Measurements from ENCODE around the gene PEAK1. TPM values are rescaled to one million over a fixed set of nuclear protein-coding genes. Genes with fewer than 3 reads are reported as not detected.
"Not testable (repeated sequence)": the region's sequence is repeated elsewhere in the genome, so short reads cannot be mapped to it uniquely, and the experiment has no call there.

Gene PEAK1
- total RNA-seq, 2 experiments from 2014 or later: 29.1 to 33.0 TPM

DNA sequence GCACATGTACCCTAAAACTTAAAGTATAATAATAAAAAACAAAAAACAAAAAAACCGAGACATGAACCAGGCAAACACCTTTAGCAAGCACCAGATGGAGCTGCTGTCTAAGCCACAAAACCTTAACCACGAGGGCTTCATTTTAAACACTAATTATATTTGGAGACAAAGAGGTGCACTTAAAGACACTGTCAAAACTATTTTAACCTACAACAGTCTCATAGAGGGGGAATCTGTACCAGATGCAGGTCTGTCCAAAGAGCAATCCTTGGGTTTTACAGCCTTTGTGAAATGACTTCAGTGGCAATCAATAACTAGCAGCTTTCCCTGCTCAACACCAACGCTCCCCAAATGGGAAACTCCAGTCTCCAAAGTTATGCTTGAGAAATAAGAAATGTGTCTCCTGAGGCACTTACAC, 233.3 kb downstream of the PEAK1 start:
- ATAC-seq (no peak), DNase-seq (peak; percentile 45)
- Mint-ChIP-seq H3K9me3 (ENCODE audit: low read depth) (no peaks in the 10 kb centered on the region), H3K4me3 (no peak overlapping the region), H3K27me3 (no peaks in the 10 kb centered on the region), H3K27ac (no peak overlapping the region), H3K4me1 (peaks cover 47% of the 10 kb centered on the region), H3K36me3 (no peaks in the 10 kb centered on the region)
- CTCF ChIA-PET: interaction anchor here (0.7 to 6.4 kb wide), 19 partner anchors 9 to 447 kb away, joined by 3 to 100 read pairs (median 3); partner anchors contain the start of gene PEAK1

DNA sequence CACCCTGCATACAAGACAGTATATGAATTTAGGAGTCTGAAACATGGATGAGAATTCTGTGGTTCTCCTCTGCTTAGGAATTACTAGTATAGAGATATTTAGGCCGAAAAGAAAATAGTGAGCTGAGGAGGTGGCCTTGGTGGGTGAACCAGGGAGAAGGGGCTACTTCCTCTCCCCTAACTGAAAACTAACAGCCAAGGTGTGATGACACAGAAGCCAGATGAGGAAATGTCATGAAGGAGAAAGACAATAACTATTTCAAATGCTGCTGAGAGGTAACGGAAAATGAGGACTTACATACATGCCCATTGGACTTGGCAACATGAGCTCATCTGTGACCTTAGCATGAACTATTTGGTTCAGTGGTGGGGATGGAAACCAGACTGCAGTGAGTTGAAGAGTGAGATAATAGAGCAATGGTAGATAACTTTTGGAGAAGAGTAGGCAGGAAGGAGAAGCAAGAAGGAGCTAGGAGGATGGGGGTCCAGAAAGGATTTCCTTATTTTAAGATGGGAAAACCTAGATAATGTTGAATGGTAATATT, 234.6 kb downstream of the PEAK1 start:
- DNase-seq (no peak), ATAC-seq (no peak)
- no peaks in the 10 kb centered on the region for H3K27me3 Mint-ChIP-seq
- CTCF ChIA-PET: interaction anchor here (5.3 to 6.4 kb wide), 3 partner anchors 67 to 359 kb away, joined by 26 to 100 read pairs (median 71); no protein-coding TSS in a partner anchor
- H3K27ac Mint-ChIP-seq: no peak overlapping the region
- peaks cover 4% of the 10 kb centered on the region for H3K36me3 Mint-ChIP-seq
- H3K4me1 Mint-ChIP-seq: peaks cover 60% of the 10 kb centered on the region
- no peaks in the 10 kb centered on the region for H3K9me3 Mint-ChIP-seq (ENCODE audit: low read depth)
- H3K4me3 Mint-ChIP-seq: no peak overlapping the region

DNA sequence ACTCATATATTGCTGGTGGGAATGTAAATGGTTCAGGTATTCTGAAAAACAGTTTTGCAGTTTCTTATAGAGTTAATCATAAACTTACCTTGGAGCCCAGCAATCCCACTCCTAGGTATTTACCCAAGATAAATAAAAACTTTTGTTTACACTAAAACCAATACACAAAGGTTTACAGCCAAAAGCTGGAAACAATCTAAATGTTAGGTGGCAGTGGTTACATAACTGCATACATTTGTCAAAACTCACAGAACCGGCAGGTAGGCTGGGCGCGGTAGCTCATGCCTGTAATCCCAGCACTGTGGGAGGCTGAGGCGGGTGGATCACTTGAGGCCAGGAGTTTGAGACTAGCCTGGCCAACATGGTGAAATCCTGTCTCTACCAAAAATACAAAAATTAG, 235.6 kb downstream of the PEAK1 start:
- H3K4me1 Mint-ChIP-seq: peaks cover 67% of the 10 kb centered on the region

DNA sequence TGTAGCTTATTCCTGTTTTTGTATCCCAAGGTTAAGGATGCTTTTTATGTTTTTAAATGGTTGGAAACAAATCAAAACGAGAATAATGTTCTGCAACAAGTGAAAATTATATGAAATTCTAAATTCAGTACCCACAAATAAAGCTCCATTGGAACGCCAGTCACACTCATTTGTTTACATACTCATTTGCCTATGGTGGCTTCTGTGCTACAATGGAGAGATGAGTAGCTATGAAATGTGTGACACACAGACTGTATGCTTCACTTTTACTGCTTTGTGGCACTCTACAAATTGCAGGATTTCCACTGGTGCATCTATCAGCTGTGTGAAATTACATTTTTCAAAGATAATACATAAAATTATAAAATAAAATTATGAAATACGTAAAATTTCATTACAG, 236.8 kb downstream of the PEAK1 start:
- H3K36me3 Mint-ChIP-seq: peaks cover 8% of the 10 kb centered on the region
- no peak for DNase-seq
- no peak overlapping the region for H3K4me3 Mint-ChIP-seq
- ATAC-seq: no peak
- H3K27ac Mint-ChIP-seq: no peak overlapping the region
- H3K9me3 Mint-ChIP-seq (ENCODE audit: low read depth): no peaks in the 10 kb centered on the region
- H3K4me1 Mint-ChIP-seq: peaks cover 70% of the 10 kb centered on the region
- CTCF ChIA-PET: interaction anchor here (1.0 to 3.2 kb wide), 5 partner anchors 58 to 360 kb away, joined by 3 to 20 read pairs (median 3); no protein-coding TSS in a partner anchor
- H3K27me3 Mint-ChIP-seq: no peaks in the 10 kb centered on the region

More for the DNA sequence above, 235.6 kb downstream of the PEAK1 start:
- ATAC-seq; H3K9me3 Mint-ChIP-seq (ENCODE audit: low read depth); H3K27me3 Mint-ChIP-seq; H3K36me3 Mint-ChIP-seq; H3K27ac Mint-ChIP-seq; H3K4me3 Mint-ChIP-seq; DNase-seq: not testable (repeated sequence)
- CTCF ChIA-PET: interaction anchor here (5.3 to 6.4 kb wide), 2 partner anchors 313 to 360 kb away, joined by 71 to 100 read pairs; no protein-coding TSS in a partner anchor

DNA sequence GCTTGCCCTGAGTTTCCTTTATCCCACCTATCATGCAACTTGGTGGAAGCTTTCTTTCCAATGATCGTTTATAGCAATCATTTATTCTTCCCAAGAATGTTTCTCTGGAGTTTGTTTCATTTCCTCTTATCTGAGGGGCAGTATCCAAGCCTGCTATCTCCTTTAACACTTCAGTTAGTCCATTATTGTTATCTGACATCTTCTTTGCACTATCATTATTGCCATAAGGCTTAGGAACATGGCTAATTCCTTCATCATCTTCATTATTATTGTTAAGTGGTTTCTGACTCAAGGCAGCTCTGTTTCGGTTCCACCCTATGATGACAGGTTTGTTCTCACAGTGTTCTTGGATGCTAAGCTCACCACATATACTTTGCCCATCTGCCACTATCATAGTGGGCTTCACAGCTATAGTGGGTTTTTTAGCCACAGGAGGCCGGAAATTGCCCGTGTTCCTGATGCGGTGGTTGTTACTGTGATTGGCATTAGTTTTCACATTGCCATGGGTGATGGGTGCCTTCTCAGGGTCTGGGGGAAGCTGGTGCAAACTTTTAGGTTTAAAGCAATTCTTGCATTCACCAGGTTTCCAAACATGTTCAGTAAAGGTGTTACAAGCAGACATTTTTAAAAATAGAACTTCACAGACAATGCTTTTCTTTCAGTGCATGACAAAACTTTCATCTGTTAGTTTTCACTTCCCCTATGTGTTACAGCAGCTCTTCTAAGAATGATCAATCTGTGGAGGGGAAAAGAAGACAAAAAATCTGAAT, 238.4 kb downstream of the PEAK1 start:
- Mint-ChIP-seq H3K27ac (peak overlapping the region; percentile 89), H3K27me3 (no peaks in the 10 kb centered on the region), H3K36me3 (peaks cover 12% of the 10 kb centered on the region), H3K4me1 (peaks cover 54% of the 10 kb centered on the region), H3K9me3 (ENCODE audit: low read depth) (no peaks in the 10 kb centered on the region), H3K4me3 (peak overlapping the region; percentile 41)
- DNase-seq: peak; percentile 73
- CTCF ChIA-PET: interaction anchor here (0.8 to 3.2 kb wide), 10 partner anchors 21 to 362 kb away, joined by 3 to 20 read pairs (median 6); no protein-coding TSS in a partner anchor
- peak; percentile 70 for ATAC-seq

DNA sequence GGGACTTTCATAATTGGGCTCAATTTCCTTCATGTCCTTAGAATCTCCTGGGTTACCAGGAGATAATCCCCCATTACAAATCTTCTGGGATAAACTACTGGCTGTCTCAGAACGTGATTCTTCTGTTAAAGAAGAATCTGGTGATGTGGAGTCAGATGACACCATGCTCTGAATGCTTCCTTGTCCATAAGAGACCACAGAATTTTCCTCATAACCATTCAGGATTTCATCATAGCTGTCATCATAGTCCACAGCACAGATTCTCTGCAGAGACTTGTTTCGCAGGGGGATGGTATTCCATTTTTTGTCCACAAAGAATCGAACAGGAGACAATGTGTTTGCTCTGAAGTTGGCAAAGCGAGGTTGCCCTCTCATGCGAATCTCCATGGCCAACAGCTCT, 239.1 kb downstream of the PEAK1 start:
- H3K9me3 Mint-ChIP-seq (ENCODE audit: low read depth): no peaks in the 10 kb centered on the region

DNA sequence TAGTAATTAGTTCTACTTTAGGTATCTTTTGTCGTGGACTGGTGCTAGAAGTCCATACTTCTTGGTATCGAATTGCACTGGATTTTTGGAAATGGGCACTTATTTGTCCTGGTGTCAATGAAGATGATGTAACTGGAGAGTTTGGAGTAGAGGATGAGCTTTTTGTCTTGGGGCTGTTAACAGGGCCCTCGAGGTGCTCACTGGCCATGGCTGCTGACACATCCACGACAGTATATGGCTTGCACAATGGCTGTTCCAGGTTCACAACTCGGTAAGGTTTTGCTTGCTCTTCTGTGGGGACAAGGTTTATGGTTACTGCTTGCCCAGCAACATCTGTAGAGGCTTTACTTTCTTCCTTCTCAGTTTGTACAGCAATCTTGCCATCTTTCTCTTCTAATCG, 239.6 kb downstream of the PEAK1 start:
- H3K9me3 Mint-ChIP-seq (ENCODE audit: low read depth): no peaks in the 10 kb centered on the region
- no peak for ATAC-seq
- peak overlapping the region; percentile 27 for H3K4me3 Mint-ChIP-seq
- H3K27ac Mint-ChIP-seq: peak overlapping the region; percentile 92
- no peaks in the 10 kb centered on the region for H3K27me3 Mint-ChIP-seq
- CTCF ChIA-PET: interaction anchor here (1.2 to 3.2 kb wide), 10 partner anchors 19 to 363 kb away, joined by 3 to 20 read pairs (median 4); no protein-coding TSS in a partner anchor
- DNase-seq: no peak
- H3K36me3 Mint-ChIP-seq: peaks cover 15% of the 10 kb centered on the region
- H3K4me1 Mint-ChIP-seq: peaks cover 48% of the 10 kb centered on the region

More for the DNA sequence above, 239.1 kb downstream of the PEAK1 start:
- H3K4me1 Mint-ChIP-seq: peaks cover 52% of the 10 kb centered on the region
- peaks cover 15% of the 10 kb centered on the region for H3K36me3 Mint-ChIP-seq
- DNase-seq (no peak), ATAC-seq (no peak)
- peak overlapping the region; percentile 89 for H3K27ac Mint-ChIP-seq
- CTCF ChIA-PET: interaction anchor here (1.1 to 3.2 kb wide), 7 partner anchors 20 to 363 kb away, joined by 3 to 20 read pairs (median 6); no protein-coding TSS in a partner anchor
- peak overlapping the region; percentile 41 for H3K4me3 Mint-ChIP-seq
- H3K27me3 Mint-ChIP-seq: no peaks in the 10 kb centered on the region

DNA sequence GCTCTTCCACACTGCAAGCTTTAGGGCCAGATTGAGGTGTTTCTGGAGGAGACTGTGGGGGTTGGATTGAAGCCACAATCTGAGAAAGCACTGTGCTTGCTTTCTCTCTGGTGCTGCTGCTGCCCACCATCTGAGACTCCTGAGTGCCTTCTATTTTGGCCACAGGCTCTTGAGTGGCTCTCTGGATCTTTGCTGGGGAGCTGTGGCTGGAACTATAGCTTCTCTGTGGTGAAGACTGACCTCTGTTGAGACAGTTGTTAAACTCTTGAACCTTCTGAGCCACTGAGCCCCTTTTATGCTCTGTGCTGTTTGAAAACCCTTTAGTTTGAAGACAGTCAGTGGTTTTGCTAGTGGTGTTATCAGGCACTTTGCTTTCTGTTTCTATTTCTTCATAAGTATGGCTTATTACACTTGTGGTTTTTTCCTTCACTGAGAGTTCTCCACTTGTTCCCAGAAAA, 240.3 kb downstream of the PEAK1 start:
- peak overlapping the region; percentile 27 for H3K4me3 Mint-ChIP-seq
- H3K27me3 Mint-ChIP-seq: no peaks in the 10 kb centered on the region
- H3K36me3 Mint-ChIP-seq: peaks cover 15% of the 10 kb centered on the region
- CTCF ChIA-PET: interaction anchor here (0.9 to 3.2 kb wide), 14 partner anchors 19 to 364 kb away, joined by 3 to 14 read pairs (median 4); partner anchors contain the start of gene HMG20A
- DNase-seq: peak; percentile 66
- ATAC-seq: peak; percentile 82
- H3K4me1 Mint-ChIP-seq: peaks cover 43% of the 10 kb centered on the region
- H3K27ac Mint-ChIP-seq: peak overlapping the region; percentile 92
- no peaks in the 10 kb centered on the region for H3K9me3 Mint-ChIP-seq (ENCODE audit: low read depth)

DNA sequence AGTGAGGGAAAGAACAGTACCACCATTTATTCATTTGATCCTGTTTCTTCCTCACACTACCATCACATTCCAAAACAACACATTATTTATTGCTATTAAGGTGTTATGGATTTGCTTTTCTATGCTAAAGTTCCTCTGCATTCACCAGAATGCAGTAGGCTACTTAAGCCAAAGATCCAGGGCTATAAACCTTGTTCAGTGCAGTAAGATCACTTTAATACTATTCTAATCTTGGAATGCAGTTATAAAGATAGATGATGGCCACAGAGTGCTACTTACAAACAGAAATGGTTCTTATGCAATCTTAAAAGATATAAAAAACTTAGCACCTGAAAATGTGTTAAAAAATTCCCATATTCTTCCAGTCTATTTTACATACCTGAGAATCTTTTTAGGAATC, 241.5 kb downstream of the PEAK1 start:
- ATAC-seq (no peak), DNase-seq (no peak)
- H3K27ac Mint-ChIP-seq: no peak overlapping the region
- H3K9me3 Mint-ChIP-seq (ENCODE audit: low read depth): no peaks in the 10 kb centered on the region
- CTCF ChIA-PET: interaction anchor here (1.4 to 3.0 kb wide), 5 partner anchors 9 to 365 kb away, joined by 4 to 14 read pairs (median 9); no protein-coding TSS in a partner anchor
- H3K27me3 Mint-ChIP-seq: no peaks in the 10 kb centered on the region
- no peak overlapping the region for H3K4me3 Mint-ChIP-seq
- H3K36me3 Mint-ChIP-seq: peaks cover 15% of the 10 kb centered on the region
- H3K4me1 Mint-ChIP-seq: peaks cover 43% of the 10 kb centered on the region

DNA sequence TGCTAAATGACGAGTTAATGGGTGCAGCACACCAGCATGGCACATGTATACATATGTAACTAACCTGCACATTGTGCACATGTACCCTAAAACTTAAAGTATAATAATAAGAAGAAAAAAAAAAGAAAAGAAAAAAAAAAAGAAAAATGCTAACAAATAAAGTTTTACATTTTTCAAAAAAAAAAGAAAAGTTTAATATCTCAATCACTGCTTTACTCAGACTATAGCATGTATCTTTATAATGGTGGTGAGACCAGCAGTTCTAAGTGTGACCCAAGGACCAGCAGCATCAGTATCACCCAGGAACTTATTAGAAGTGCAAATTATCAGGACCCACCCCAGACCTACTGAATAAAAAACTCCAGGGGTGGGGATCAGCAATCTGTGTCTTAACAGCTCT, 243.8 kb downstream of the PEAK1 start:
- H3K4me3 Mint-ChIP-seq; H3K27me3 Mint-ChIP-seq; ATAC-seq; H3K9me3 Mint-ChIP-seq (ENCODE audit: low read depth); H3K27ac Mint-ChIP-seq; DNase-seq: not testable (repeated sequence)
- CTCF ChIA-PET: interaction anchor here (1.8 to 3.0 kb wide), 2 partner anchors 11 to 367 kb away, joined by 4 to 9 read pairs; no protein-coding TSS in a partner anchor
- Mint-ChIP-seq H3K4me1 (peaks cover 28% of the 10 kb centered on the region), H3K36me3 (peaks cover 14% of the 10 kb centered on the region)

DNA sequence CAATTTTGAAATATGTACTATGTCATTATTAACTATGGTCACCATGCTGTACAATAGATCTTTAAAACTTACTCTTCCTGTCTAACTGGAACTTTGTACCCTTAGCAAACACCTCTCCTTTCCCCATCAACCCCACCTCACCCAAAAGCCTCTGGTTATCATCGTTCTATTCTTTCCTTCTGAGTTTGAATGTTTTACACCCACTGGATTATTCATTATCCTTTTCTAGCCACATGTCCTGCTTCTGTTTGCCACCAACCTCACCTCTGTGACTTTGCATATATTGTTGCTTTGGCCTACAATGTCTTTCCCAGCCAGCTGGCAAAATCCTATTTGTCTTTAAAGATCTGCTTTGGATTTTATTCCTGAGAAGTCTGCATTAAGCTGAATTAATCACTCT, 246.4 kb downstream of the PEAK1 start:
- ATAC-seq (no peak), DNase-seq (no peak)
- H3K4me3 Mint-ChIP-seq: no peak overlapping the region
- peaks cover 13% of the 10 kb centered on the region for H3K36me3 Mint-ChIP-seq
- no peaks in the 10 kb centered on the region for H3K27me3 Mint-ChIP-seq
- peaks cover 6% of the 10 kb centered on the region for H3K4me1 Mint-ChIP-seq
- no peak overlapping the region for H3K27ac Mint-ChIP-seq
- CTCF ChIA-PET: no interaction called here
- H3K9me3 Mint-ChIP-seq (ENCODE audit: low read depth): no peaks in the 10 kb centered on the region

DNA sequence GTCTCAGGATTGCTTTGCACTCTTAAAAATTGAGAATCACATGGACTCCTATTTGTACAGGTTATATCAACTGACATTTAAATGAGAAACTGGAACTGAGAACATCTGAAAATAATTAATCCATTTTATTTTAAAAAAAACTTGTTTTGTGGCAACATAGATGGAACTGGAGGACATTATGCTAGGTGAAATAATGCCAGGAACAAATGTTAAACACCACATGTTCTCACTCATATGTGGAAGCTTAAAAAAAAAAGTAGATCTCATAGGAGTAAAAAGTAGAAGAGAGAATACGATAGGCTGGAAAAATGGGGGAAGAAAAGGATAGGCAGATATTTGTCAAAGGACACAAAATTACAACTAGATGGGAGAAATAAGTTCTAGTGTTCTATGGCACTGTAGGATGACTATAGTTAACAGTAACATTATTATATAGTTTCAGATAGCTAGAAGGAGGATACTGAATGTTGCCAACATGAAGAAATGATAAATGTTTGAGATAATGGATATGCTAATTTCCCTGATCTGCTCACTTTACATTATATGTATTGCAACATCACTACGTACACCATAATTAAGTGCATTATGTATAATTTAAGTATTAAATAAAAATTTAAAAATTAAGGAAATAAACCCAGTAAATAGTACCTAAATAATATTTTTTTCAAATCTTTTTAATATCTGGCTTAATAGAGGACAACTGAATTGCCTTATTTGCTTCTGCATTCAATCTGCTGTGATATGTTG, 248.5 kb downstream of the PEAK1 start:
- no peak overlapping the region for H3K4me3 Mint-ChIP-seq
- peaks cover 3% of the 10 kb centered on the region for H3K4me1 Mint-ChIP-seq
- CTCF ChIA-PET: interaction anchor here (0.7 to 1.7 kb wide), 2 partner anchors 195 to 372 kb away, joined by 3 read pairs; no protein-coding TSS in a partner anchor
- no peak overlapping the region for H3K27ac Mint-ChIP-seq
- DNase-seq (no peak), ATAC-seq (no peak)
- no peaks in the 10 kb centered on the region for H3K9me3 Mint-ChIP-seq (ENCODE audit: low read depth)
- H3K36me3 Mint-ChIP-seq: peaks cover 6% of the 10 kb centered on the region
- H3K27me3 Mint-ChIP-seq: no peaks in the 10 kb centered on the region

DNA sequence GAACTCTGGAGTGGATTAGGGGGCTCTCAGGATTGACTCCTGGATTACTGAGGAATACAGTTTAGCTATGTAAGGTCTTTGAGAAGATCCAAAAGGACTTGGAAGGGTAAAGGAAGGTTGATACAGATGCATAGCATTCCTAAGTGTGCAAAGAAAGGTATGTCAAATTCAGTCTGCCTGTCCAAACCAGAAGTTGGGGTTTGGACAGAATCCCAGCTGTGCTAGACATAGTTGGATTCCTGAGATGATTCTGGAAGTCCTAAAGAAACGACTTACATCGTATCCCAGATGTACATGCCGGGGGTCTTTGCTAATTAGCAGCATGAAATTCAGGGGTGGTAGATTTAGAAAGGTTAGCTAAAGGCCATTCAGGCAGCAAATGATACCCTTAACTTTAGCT, 251.3 kb downstream of the PEAK1 start:
- peaks cover 5% of the 10 kb centered on the region for H3K36me3 Mint-ChIP-seq
- ATAC-seq (no peak), DNase-seq (no peak)
- no peaks in the 10 kb centered on the region for H3K27me3 Mint-ChIP-seq
- H3K4me1 Mint-ChIP-seq: peaks cover 9% of the 10 kb centered on the region
- H3K9me3 Mint-ChIP-seq (ENCODE audit: low read depth): no peaks in the 10 kb centered on the region
- H3K27ac Mint-ChIP-seq: no peak overlapping the region
- CTCF ChIA-PET: interaction anchor here (1.7 kb wide), 1 partner anchor 9 kb away, joined by 6 read pairs; no protein-coding TSS in a partner anchor
- no peak overlapping the region for H3K4me3 Mint-ChIP-seq

Measured in activated CD8-positive, alpha-beta memory T cell treated with anti-CD3 and anti-CD28 coated beads, Interleukin-2, amount 10 ng/mL, durations not matched to agents 7 days and 5 days (primary cell).